IMR-90 (cell line): Measurements from ENCODE around the gene WDR53. TPM values are rescaled to one million over a fixed set of nuclear protein-coding genes. Genes with fewer than 3 reads are reported as not detected.

Experiments used
- ATAC-seq: fragments of 200-7000 bp; cut with Tn5 transposase; 2 replicates; pipeline ENCODE4 v1.9.1; 2020; ENCODE audit warnings: low read depth, mild to moderate bottlenecking, moderate library complexity
- BruUV-seq: library from RNA; stranded (reverse); fragments of 400-500 nt; replicated peaks from 2 replicates; lab custom pipeline; 2021; lab: Mats Ljungman, UMichigan
- CTCF ChIA-PET: fragments of 300-600 bp; formaldehyde crosslinking; extraction: SDS; loops from one replicate; lab custom pipeline; 2021; ENCODE audit warnings: antibody characterized with exemption; lab: Yijun Ruan, JAX
- POLR2A ChIA-PET: fragments of 300-600 bp; sonication (Branson Sonifier 250); formaldehyde crosslinking; loops from one replicate; lab custom pipeline; 2022; ENCODE audit warnings: antibody characterized with exemption; ENCODE audit not compliant: unreplicated experiment; lab: Charles Lee
- DNase-seq: peaks from one replicate; pipeline ENCODE4 v3.0.0; 2013
- H2AFZ ChIP-seq: replicated peaks from 2 replicates; pipeline ENCODE3; 2013; ENCODE audit warnings: low read length, mild to moderate bottlenecking; ENCODE audit not compliant: poor library complexity
- H2AK5ac ChIP-seq: 2 replicates; pipeline ENCODE4 v1.6.1; 2013; ENCODE audit warnings: low read depth, low read length, inconsistent platforms
- H2AK9ac ChIP-seq: replicated peaks from 2 replicates; pipeline ENCODE3; 2013; ENCODE audit warnings: mild to moderate bottlenecking, low read depth, low read length, moderate library complexity; ENCODE audit not compliant: poor library complexity
- H2BK120ac ChIP-seq: 2 replicates; pipeline ENCODE4 v1.6.1; 2013; ENCODE audit warnings: low read depth, low read length, inconsistent platforms
- H2BK15ac ChIP-seq: 3 replicates; pipeline ENCODE4 v1.6.1; 2013; ENCODE audit warnings: low read depth, low read length, inconsistent platforms
- H2BK20ac ChIP-seq: 2 replicates; pipeline ENCODE4 v1.6.1; 2013; ENCODE audit warnings: low read depth, mild to moderate bottlenecking, inconsistent platforms, low read length, moderate library complexity
- H2BK5ac ChIP-seq: 2 replicates; pipeline ENCODE4 v1.6.1; 2013; ENCODE audit warnings: mild to moderate bottlenecking, low read depth, low read length, inconsistent platforms; ENCODE audit not compliant: poor library complexity, severe bottlenecking
- H3K14ac ChIP-seq: replicated peaks from 2 replicates; pipeline ENCODE4 v1.6.1; 2013; ENCODE audit warnings: low read depth, low read length, inconsistent platforms
- H3K18ac ChIP-seq: 2 replicates; pipeline ENCODE4 v1.6.1; 2013; ENCODE audit warnings: low read depth, low read length, control low read depth
- H3K23ac ChIP-seq: 2 replicates; pipeline ENCODE4 v1.6.1; 2013; ENCODE audit warnings: low read depth, low read length, inconsistent platforms
- H3K27ac ChIP-seq: 2 replicates; pipeline ENCODE4 v1.5.1; 2013; ENCODE audit warnings: mild to moderate bottlenecking, control low read depth, low read length; ENCODE audit not compliant: insufficient read depth
- H3K27me3 ChIP-seq: 2 replicates; pipeline ENCODE4 v1.6.1; 2013; ENCODE audit warnings: low read length; ENCODE audit not compliant: control insufficient read depth, insufficient read depth
- H3K36me3 ChIP-seq: 2 replicates; pipeline ENCODE4 v1.6.1; 2013; ENCODE audit warnings: low read length, mixed read lengths; ENCODE audit not compliant: control insufficient read depth, insufficient read depth
- H3K4ac ChIP-seq: 2 replicates; pipeline ENCODE4 v1.6.1; 2013; ENCODE audit warnings: low read depth, low read length, inconsistent platforms
- H3K4me1 ChIP-seq: 2 replicates; pipeline ENCODE4 v1.6.1; 2013; ENCODE audit warnings: low read length, mixed read lengths; ENCODE audit not compliant: control insufficient read depth, insufficient read depth
- H3K4me2 ChIP-seq: 2 replicates; pipeline ENCODE4 v1.6.1; 2013; ENCODE audit warnings: low read depth, mild to moderate bottlenecking, control low read depth, low read length, moderate library complexity
- H3K4me3 ChIP-seq: 2 replicates; pipeline ENCODE4 v1.5.1; 2013; ENCODE audit warnings: low read depth, mild to moderate bottlenecking, control low read depth, low read length, moderate library complexity; ENCODE audit not compliant: insufficient read depth
- H3K56ac ChIP-seq: 2 replicates; pipeline ENCODE4 v1.6.1; 2013; ENCODE audit warnings: low read length, inconsistent platforms; ENCODE audit not compliant: insufficient read depth; ENCODE audit errors: extremely low read depth
- H3K79me1 ChIP-seq, 2 experiments: 2 replicates each; pipeline ENCODE4 v1.6.1; 2013; ENCODE audit warnings: low read length in 2 of 2, inconsistent platforms in 1 of 2, low read depth in 1 of 2
- H3K9ac ChIP-seq: 2 replicates; pipeline ENCODE4 v1.6.1; 2013; ENCODE audit warnings: low read depth, low read length, control low read depth
- H3K9me1 ChIP-seq: 2 replicates; pipeline ENCODE4 v1.6.1; 2013; ENCODE audit warnings: low read length, inconsistent platforms; ENCODE audit not compliant: insufficient read depth
- H3K9me3 ChIP-seq: 2 replicates; pipeline ENCODE4 v1.6.1; 2013; ENCODE audit warnings: low read length; ENCODE audit not compliant: control insufficient read depth, insufficient read depth
- H4K20me1 ChIP-seq: 2 replicates; pipeline ENCODE4 v1.6.1; 2013; ENCODE audit warnings: low read length, inconsistent platforms; ENCODE audit not compliant: insufficient read depth
- H4K5ac ChIP-seq: 2 replicates; pipeline ENCODE4 v1.6.1; 2013; ENCODE audit warnings: mild to moderate bottlenecking, low read depth, low read length, control low read depth
- H4K8ac ChIP-seq, 2 experiments: 2 replicates each; pipeline ENCODE4 v1.6.1; 2013; ENCODE audit warnings: low read depth in 2 of 2, low read length in 2 of 2, control low read depth in 1 of 2, inconsistent platforms in 1 of 2
- H4K91ac ChIP-seq: 2 replicates; pipeline ENCODE4 v1.6.1; 2013; ENCODE audit warnings: low read depth, low read length, inconsistent platforms; ENCODE audit not compliant: insufficient read depth
- BHLHE40 ChIP-seq: fragments of 150-350 bp; IDR thresholded peaks from 2 replicates; pipeline ENCODE4 v1.6.1; 2016; ENCODE audit warnings: mild to moderate bottlenecking, low read depth, low read length
- CEBPB ChIP-seq: IDR thresholded peaks from 2 replicates; pipeline ENCODE4 v1.6.1; 2012; ENCODE audit warnings: low read depth, low read length, improper control_type of control experiment
- CHD1 ChIP-seq: IDR thresholded peaks from 2 replicates; pipeline ENCODE4 v1.6.1; 2012; ENCODE audit warnings: low read depth, low read length, improper control_type of control experiment
- CTCF ChIP-seq: conservative IDR thresholded peaks from 2 replicates; pipeline ENCODE4 v1.5.1; 2012; ENCODE audit warnings: mild to moderate bottlenecking, low read depth, low read length, improper control_type of control experiment
- ELK1 ChIP-seq: fragments of 150-350 bp; IDR thresholded peaks from 2 replicates; pipeline ENCODE4 v1.6.1; 2016; ENCODE audit warnings: low read depth, mild to moderate bottlenecking, low read length, moderate library complexity, borderline replicate concordance
- FOS ChIP-seq: fragments of 150-350 bp; IDR thresholded peaks from 2 replicates; pipeline ENCODE4 v1.6.1; 2016; ENCODE audit warnings: low read depth, low read length
- MAFK ChIP-seq: IDR thresholded peaks from 2 replicates; pipeline ENCODE4 v1.6.1; 2012; ENCODE audit warnings: low read depth, low read length, improper control_type of control experiment
- MAZ ChIP-seq: IDR thresholded peaks from 2 replicates; pipeline ENCODE4 v1.6.1; 2012; ENCODE audit warnings: low read depth, mild to moderate bottlenecking, low read length, improper control_type of control experiment, moderate library complexity, borderline replicate concordance
- MXI1 ChIP-seq: IDR thresholded peaks from 2 replicates; pipeline ENCODE4 v1.6.1; 2012; ENCODE audit warnings: low read depth, mild to moderate bottlenecking, low read length, moderate library complexity, borderline replicate concordance
- NFE2L2 ChIP-seq: fragments of 150-350 bp; IDR thresholded peaks from 2 replicates; pipeline ENCODE4 v1.6.1; 2016; ENCODE audit warnings: low read depth, mild to moderate bottlenecking, low read length
- POLR2A ChIP-seq: IDR thresholded peaks from 2 replicates; pipeline ENCODE4 v1.6.1; 2012; ENCODE audit warnings: mild to moderate bottlenecking, low read depth, low read length
- RCOR1 ChIP-seq: IDR thresholded peaks from 2 replicates; pipeline ENCODE4 v1.6.1; 2012; ENCODE audit warnings: mild to moderate bottlenecking, low read length, improper control_type of control experiment; ENCODE audit not compliant: insufficient replicate concordance
- RFX5 ChIP-seq: IDR thresholded peaks from 2 replicates; pipeline ENCODE4 v1.8.0; 2012; ENCODE audit warnings: low read depth, mild to moderate bottlenecking, low read length, moderate library complexity
- SMC3 ChIP-seq: fragments of 150-350 bp; IDR thresholded peaks from 2 replicates; pipeline ENCODE4 v1.6.1; 2016; ENCODE audit warnings: low read depth, mild to moderate bottlenecking, antibody characterized with exemption, low read length, moderate library complexity
- USF2 ChIP-seq: fragments of 150-350 bp; IDR thresholded peaks from 2 replicates; pipeline ENCODE4 v1.6.1; 2017; ENCODE audit warnings: mild to moderate bottlenecking, antibody characterized with exemption, low read length, low read depth
- WGBS, 2 experiments: methylation state at CpG; one replicate each; pipeline versions ENCODE4 v1.1.5 to v1.1.7; 2013; ENCODE audit warnings: missing lambda C conversion rate in 2 of 2; ENCODE audit not compliant: insufficient read length in 1 of 2; ENCODE audit errors: extremely low coverage in 2 of 2; 5-methylcytosine and 5-hydroxymethylcytosine counted together
- dilution Hi-C: fragments of 300-500 bp; cut with HindIII; formaldehyde crosslinking; loops from one replicate; pipeline ENCODE4 v1.14.3; 2018; ENCODE audit warnings: low sequenced_read_pairs; ENCODE audit not compliant: unreplicated experiment
- in situ Hi-C: fragments of 300-500 bp; cut with MboI; formaldehyde crosslinking; loops from 3 replicates; pipeline ENCODE4 v1.14.3; 2019; ENCODE audit warnings: low sequenced_read_pairs, inconsistent platforms, mixed read lengths
- intact Hi-C: fragments of 100-400 bp; cut with micrococcal nuclease; formaldehyde crosslinking; loops from 2 replicates; pipeline ENCODE4 v1.10.0; 2022
- polyA plus RNA-seq, 3 experiments: library from polyadenylated mRNA; depleted of rRNA; stranded (reverse); fragments of >200 nt; gene quantifications; 2 replicates each; pipeline ENCODE4 v1.2.3, GENCODE V29; 2012; ENCODE audit warnings: low replicate concordance in 1 of 3
- total RNA-seq: library from RNA; depleted of rRNA; stranded (reverse); fragments of >200 nt; gene quantifications from 2 replicates; pipeline ENCODE4 v1.2.3, GENCODE V29; 2012

WDR53 gene
- total and polyA plus RNA-seq, 2 of the 4 experiments (the other 2 are of a cell fraction) = 5.7 to 5.9 TPM

GRCh38 chr3:196603683-196604082, 35.3 kb upstream of the WDR53 start:
- no TSS peak for BruUV-seq
- Histone ChIP-seq H2BK120ac (no peak overlapping the region), H4K91ac (no peak overlapping the region), H2BK5ac (no peak overlapping the region), H2AFZ (no peak overlapping the region), H3K36me3 (no peaks in the 10 kb centered on the region), H3K9ac (no peak overlapping the region), H3K9me3 (no peaks in the 10 kb centered on the region), H3K27me3 (peaks cover 16% of the 10 kb centered on the region), H4K8ac (no peak overlapping the region), H3K4ac (no peak overlapping the region), H3K23ac (no peak overlapping the region), H4K5ac (no peak overlapping the region), H2AK9ac (no peak overlapping the region), H3K56ac (no peak overlapping the region), H2BK20ac (no peak overlapping the region), H3K14ac (no peak overlapping the region), H2BK15ac (no peak overlapping the region), H3K27ac (no peak overlapping the region), H3K79me1 (no peaks in the 10 kb centered on the region), H4K20me1 (no peaks in the 10 kb centered on the region), H3K4me3 (no peak overlapping the region), H2AK5ac (no peak overlapping the region), H3K9me1 (no peaks in the 10 kb centered on the region), H3K18ac (no peak overlapping the region), H3K4me2 (no peak overlapping the region), H3K4me1 (no peaks in the 10 kb centered on the region)
- ChIA-PET POLR2A (no interaction called here), CTCF (no interaction called here)
- intact Hi-C loops = loop anchor here (10.0 kb wide), 1 partner anchor 341 kb away; the partner anchor contains the start of gene NCBP2
- no peak for TF ChIP-seq USF2
- no peak for TF ChIP-seq CHD1
- no peak for TF ChIP-seq MAZ
- TF ChIP-seq POLR2A = no peak
- TF ChIP-seq ELK1 = no peak
- no peak for TF ChIP-seq CTCF
- TF ChIP-seq CEBPB = no peak
- no peak for TF ChIP-seq RCOR1
- no peak for TF ChIP-seq MXI1
- TF ChIP-seq NFE2L2 = no peak
- TF ChIP-seq FOS = no peak
- TF ChIP-seq SMC3 = no peak
- no peak for TF ChIP-seq RFX5
- no peak for TF ChIP-seq BHLHE40
- TF ChIP-seq MAFK = no peak
- dilution Hi-C loops = no loop called here
- in situ Hi-C loops = loop anchor here (25.0 kb wide), 1 partner anchor 359 kb away; the partner anchor contains the start of gene PIGZ
- WGBS, 2 experiments = 8% methylated on average over 2 of the region's 7 CpGs; no CpG with 5 or more reads in 1 of the 2 experiments
- ATAC-seq (no peak), DNase-seq (no peak)
